Measurements from ENCODE around the gene STK11IP.

STK11IP gene

GRCh38 chr2:219616550-219616949 lies 18.9 kb downstream of the STK11IP start:
- DNase-seq (ENCODE audit: low read depth): no peak

GRCh38 chr2:219618733-219619122 lies 21.1 kb downstream of the STK11IP start:
- DNase-seq (ENCODE audit: low read depth): no peak

GRCh38 chr2:219619235-219619634 lies 21.6 kb downstream of the STK11IP start:
- DNase-seq (ENCODE audit: low read depth): no peak

- DNase-seq (ENCODE audit: low read depth): no peak
Observed at GRCh38 chr2:219620546-219620945, 22.9 kb downstream of the STK11IP start.

- DNase-seq (ENCODE audit: low read depth): no peak
Observed at GRCh38 chr2:219621935-219622334, 24.3 kb downstream of the STK11IP start.

GRCh38 chr2:219622472-219622871 lies 24.8 kb downstream of the STK11IP start:
- DNase-seq (ENCODE audit: low read depth): no peak

GRCh38 chr2:219624565-219624964 lies 26.9 kb downstream of the STK11IP start:
- DNase-seq (ENCODE audit: low read depth): no peak

GRCh38 chr2:219625179-219625578 lies 27.5 kb downstream of the STK11IP start:
- DNase-seq (ENCODE audit: low read depth): no peak

GRCh38 chr2:219626540-219626939 lies 28.9 kb downstream of the STK11IP start:
- DNase-seq (ENCODE audit: low read depth): no peak

- no peak for DNase-seq (ENCODE audit: low read depth)
Observed at GRCh38 chr2:219627103-219628100, 29.7 kb downstream of the STK11IP start, which contains the start of gene SLC4A3. Gene SLC4A3, plus strand, starts transcription at chr2:219627630. Its CDS starts 363 bp downstream, at chr2:219627993.

- DNase-seq (ENCODE audit: low read depth): no peak
Observed at GRCh38 chr2:219628235-219628985, 30.8 kb downstream of the STK11IP start.

- no peak for DNase-seq (ENCODE audit: low read depth)
Observed at GRCh38 chr2:219628986-219629901, 31.6 kb downstream of the STK11IP start.

- no peak for DNase-seq (ENCODE audit: low read depth)
Observed at GRCh38 chr2:219629976-219630695, 32.5 kb downstream of the STK11IP start.

GRCh38 chr2:219630770-219631405 lies 33.2 kb downstream of the STK11IP start:
- no peak for DNase-seq (ENCODE audit: low read depth)

- DNase-seq (ENCODE audit: low read depth): no peak
Observed at GRCh38 chr2:219631406-219631891, 33.8 kb downstream of the STK11IP start.

- no peak for DNase-seq (ENCODE audit: low read depth)
Observed at GRCh38 chr2:219631904-219632759, 34.5 kb downstream of the STK11IP start.

GRCh38 chr2:219632760-219633105 lies 35.1 kb downstream of the STK11IP start:
- no peak for DNase-seq (ENCODE audit: low read depth)

GRCh38 chr2:219633276-219634065 lies 35.8 kb downstream of the STK11IP start:
- no peak for DNase-seq (ENCODE audit: low read depth)
